NCI-H2171 treated with DMSO at 0.1 percent for 48 hours (cell line): ENCODE data around the gene CEACAM3.

ENCODE experiments used
- DNase-seq: peaks from one replicate; lab custom pipeline; 2025; lab: John Stamatoyannopoulos, UW

The CEACAM3 gene

DNA sequence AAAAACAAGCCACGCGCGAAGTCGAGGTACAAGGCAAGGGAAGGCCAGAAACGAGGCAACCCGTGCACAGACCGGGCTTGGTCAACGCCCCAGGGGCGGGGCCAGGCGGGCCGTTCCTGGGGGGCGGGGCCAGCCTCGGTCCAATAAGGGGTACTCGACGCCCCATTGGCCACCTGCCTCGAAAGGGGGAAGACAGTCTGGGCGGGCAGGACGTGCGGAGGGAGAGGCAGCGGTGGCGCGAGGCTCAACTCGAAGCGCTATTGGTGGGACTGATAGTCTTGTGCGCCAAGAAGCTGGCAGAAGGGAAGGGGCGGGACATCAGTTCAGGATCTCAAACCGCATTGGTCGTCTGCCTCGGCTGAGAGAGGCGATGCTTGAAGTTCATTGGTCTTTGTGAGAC lies 48.2 kb downstream of the CEACAM3 start, which contains the start of gene LYPD4:
Gene LYPD4, minus strand, starts transcription at position 83 of the 400 bp plus-strand sequence. CDS start 5,398 bp downstream, outside the sequence.
- no peak for DNase-seq

DNA sequence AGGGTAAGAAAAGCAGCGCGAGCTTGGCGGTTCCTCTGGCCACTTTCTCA lies 48.4 kb downstream of the CEACAM3 start, which contains the start of gene DMRTC2:
Gene DMRTC2, plus strand, starts transcription at position 42 of the 50 bp plus-strand sequence. CDS start 2,387 bp downstream, outside the sequence.
- no peak for DNase-seq

DNA sequence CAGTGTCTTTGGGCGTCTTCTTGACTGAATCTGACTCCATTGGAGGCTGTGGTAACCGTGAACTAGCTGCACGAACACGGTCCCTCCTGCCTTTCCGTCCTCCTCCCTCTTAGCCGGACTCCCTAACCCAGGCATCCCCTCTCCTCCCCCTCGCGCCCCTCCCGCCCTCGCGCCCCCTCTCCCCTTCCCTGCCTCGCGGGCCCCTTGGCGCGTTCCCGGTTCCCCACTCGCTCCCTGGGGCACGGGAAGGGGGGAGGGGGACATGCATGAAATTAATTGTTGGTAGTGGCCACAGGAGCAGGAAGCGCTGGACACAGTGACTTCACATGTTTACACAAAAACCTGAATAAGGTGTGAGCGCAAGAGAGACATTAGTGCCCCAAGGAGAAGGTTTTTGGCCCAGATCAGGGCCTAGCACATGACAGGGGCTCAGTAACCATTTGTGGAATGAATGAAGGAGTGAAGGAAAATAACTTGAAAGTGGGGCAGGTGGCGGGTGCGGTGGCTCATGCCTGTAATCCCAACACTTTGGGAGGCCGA lies 48.7 kb downstream of the CEACAM3 start:
- DNase-seq, result no peak

DNA sequence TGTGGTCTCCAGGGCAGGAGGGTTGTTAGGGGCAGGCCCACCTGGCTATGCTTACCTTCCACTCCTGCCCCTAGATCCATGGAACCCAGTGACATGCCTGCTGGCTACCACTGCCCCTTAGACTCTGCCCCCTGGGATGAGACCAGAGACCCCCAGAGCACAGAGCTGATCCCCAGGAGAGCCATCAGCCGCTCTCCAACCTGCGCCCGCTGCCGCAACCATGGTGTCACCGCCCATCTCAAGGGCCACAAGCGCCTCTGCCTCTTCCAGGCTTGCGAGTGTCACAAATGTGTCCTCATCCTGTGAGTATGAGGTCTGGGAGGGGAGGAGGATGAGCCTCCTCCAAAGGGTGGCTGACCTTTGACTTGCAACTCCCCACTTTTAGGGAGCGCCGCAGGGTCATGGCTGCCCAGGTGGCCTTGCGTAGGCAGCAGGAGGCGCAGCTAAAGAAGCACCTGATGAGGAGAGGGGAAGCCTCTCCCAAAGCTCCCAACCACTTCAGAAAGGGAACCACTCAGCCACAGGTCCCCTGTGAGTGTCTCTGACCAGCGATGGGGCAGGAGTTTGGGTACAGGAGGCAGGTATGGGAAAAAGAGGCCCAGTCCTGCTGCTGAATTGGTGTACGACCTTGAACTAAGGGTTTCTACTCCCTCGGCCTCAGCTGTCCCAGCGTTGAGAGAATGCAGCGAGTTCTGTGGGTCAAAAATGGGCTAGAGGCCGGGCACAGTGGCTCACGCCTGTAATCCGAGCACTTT lies 51.1 kb downstream of the CEACAM3 start:
- DNase-seq, result no peak

DNA sequence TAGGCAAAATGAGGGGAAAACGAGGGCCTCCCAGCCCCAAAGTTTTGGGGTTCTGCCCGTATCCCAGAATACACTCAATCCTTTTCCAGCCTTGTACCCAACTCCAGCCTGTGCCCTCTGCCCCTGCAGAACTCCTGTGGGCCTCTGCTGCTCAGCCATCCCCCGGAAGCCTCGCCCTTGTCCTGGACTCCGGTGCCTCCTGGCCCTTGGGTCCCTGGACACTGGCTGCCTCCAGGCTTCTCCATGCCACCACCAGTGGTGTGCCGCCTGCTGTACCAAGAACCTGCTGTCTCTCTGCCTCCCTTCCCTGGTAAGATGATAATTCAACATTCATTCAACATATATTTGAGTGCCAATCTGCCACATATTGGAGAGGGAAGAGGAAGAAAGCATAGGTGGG lies 52.3 kb downstream of the CEACAM3 start:
- no peak for DNase-seq

DNA sequence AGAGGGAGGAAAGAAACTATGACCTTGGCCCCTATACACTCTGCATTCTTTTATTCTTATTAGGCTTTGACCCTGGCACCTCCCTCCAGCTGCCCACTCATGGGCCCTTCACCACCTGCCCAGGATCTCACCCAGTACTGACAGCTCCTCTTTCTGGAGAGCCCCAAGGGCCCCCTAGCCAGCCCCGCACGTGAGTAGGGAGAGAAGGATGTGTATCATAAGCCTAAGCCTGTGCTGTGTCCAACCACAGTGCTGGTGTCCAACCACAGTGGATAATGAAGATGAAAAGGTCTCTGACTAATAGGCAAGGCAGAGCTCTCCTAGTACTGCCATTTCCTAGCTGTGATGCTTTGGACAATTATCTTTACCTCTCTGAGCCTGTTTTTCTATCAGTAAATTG lies 52.7 kb downstream of the CEACAM3 start:
- DNase-seq, result no peak

DNA sequence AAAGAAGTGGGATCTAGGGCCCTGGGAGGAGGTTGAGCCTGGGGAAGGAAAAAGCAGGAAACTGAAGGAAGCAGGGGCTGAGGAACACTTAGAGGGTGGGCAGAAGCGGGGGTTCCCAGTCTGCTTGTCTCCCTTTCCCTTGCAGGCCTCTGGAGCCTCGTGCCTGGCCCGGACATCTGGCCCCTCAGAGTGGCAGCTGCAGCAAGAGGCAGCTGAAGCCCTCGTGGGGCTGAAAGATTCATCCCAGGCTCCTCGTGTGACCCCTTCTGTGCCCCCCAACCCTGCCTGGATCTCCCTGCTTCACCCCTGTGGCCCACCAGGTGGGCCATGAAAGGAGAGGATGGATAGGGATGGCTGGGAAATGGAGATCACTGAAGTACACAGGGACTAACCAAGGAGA lies 54.0 kb downstream of the CEACAM3 start:
- DNase-seq, result no peak

DNA sequence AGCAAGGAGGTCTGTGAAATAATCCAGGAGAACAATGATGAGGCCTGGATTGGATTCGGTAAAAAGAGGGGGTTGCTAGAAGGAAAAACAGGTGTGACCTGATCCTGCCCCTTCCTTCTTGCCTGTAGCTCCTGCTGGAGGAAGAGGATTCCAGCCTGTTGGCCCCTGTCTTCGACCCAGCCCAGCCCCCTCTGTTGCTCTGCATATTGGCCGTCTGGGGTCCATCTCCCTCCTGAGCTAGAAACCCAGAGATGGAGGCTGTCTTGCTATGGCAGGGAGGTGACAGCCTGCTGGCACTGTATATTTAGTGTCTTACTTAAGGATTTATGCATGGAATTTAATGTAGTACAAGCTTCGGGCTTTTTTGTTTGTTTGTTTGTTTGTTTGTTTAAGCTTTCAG lies 55.1 kb downstream of the CEACAM3 start:
- DNase-seq, result no peak

DNA sequence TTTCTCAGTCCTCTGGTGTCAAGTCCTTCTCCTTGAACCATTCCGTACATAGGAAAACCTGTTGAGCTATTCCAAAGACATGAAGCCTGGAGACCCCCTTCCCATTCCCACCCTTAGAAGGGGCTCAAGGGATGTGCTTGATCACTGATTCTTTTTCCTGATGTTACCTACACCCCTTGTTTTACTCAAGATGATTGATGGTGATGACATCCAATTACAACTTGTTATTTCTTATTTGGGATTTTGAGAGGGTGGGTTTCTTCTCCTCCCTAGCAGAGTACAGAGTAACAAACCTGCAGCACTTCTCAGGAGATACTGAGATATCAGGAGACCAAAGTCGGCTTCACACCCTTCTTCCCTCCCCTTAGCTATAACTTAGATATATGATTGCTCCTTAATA lies 57.0 kb downstream of the CEACAM3 start:
- no peak for DNase-seq

DNA sequence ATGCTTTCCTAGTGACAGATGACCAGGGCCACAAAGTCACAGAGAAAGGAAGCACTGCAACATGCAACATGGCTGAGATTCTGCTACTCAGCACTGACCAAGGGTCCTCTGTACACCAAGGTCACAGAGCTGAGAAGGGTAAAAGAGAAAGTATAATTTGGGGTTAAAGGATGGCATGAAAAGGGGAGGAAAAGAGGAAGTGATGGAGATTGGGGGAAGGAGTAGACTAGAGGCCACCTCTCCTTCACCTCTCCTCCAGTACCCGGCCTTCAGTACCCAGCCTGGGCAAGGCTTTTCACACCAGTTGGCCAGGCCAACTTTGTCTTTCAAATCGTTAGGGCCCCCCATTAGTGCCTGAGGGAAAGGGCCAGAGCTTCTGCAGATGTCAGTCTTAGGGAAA lies 57.4 kb downstream of the CEACAM3 start:
- DNase-seq, result no peak

DNA sequence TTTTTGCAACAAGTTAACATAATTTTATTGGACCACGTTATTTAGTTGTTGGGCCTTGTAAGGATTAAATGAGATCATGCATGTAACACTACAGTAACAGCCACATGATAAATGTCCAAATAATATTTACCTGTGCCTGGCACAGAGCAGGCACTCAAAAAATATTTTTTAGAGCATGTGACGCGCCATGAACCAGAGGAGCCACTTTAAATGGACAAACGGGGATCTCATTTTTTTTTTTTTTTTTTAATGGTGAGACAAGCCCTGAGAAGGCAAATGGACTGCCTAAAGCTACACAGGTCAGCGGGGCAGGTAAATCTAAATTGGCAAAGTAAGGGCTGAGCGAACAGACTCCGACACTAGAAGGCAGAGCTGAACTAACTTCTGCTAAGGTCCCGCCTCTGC lies 62.8 kb downstream of the CEACAM3 start:
- no peak for DNase-seq

DNA sequence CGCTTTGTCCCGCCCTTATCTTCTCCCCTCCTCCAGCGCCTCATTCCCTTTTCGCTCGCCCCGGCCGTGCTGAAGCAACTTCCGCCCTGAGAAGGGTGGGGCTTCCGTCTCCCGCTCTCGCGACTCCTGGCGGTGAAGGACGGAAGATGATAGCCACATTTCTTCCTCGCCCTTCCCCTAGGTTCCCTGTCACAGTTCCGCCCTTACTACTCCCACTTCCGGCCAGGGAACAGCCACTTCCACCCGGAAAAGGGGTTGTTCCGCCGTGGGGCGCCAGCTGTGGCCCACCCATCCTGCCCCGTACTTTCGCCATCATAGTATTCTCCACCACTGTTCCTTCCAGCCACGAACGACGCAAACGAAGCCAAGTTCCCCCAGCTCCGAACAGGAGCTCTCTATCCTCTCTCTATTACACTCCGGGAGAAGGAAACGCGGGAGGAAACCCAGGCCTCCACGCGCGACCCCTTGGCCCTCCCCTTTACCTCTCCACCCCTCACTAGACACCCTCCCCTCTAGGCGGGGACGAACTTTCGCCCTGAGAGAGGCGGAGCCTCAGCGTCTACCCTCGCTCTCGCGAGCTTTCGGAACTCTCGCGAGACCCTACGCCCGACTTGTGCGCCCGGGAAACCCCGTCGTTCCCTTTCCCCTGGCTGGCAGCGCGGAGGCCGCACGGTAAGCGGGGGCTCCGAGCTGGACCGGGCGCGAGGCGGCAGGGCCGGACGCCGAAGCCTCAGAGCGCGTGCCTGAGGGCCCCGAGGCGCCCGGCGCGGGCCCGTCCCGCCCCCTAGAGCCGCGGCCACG lies 63.4 kb downstream of the CEACAM3 start, which contains the start of gene RPS19:
Gene RPS19, plus strand, starts transcription at position 638 of the 801 bp plus-strand sequence. CDS start 520 bp downstream, outside the sequence.
- peak; percentile 98 for DNase-seq

DNA sequence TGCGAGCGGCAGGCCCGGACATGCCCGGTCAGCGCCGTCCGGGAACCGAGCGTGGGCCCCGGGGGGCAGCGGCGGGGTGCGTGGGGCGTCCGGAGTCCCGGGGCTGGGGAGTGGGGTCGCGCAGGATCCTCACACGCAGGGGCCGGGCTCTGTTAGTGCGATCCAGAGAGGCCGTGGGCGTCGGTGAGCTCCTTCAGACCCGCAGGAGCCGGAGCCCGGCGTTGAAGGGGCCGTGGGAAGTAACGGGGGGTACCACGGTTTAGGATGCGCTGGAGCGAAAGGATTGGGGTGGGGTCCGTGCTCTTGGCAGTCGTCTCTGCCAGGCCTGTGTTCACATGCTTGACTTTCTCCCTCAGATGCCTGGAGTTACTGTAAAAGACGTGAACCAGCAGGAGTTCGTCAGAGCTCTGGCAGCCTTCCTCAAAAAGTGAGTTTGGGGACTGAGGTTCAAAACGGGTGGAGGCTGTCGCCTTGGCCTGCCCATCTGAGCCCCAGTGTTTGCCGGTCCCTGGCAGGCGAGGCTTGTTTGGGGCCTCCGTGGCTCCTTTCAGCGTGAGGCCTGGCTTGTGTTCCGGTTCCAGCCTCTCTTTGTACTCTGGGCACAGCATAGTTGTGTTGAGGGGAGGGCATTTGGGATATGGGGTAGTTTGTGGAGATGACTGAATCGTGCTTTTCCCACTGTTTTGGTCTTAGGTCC lies 64.2 kb downstream of the CEACAM3 start:
- DNase-seq, result no peak
